HG03354 (cell line): ENCODE results near the gene MTFP1.
"Not testable (repeated sequence)": the region's sequence is repeated elsewhere in the genome, so short reads cannot be mapped to it uniquely, and the experiment has no call there.

ENCODE experiments used
- ATAC-seq: cut with Tn5 transposase; IDR thresholded peaks from one replicate; pipeline ENCODE4 v1.9.1; 2021; ENCODE audit warnings: mild to moderate bottlenecking; ENCODE audit not compliant: unreplicated experiment, poor library complexity, severe bottlenecking

Gene MTFP1

GRCh38 chr22:30451488-30451887 is 25.9 kb downstream of the MTFP1 start:
- ATAC-seq: not testable (repeated sequence)

- ATAC-seq: no peak
Measured at GRCh38 chr22:30452861-30453260, 27.3 kb downstream of the MTFP1 start.

- no peak for ATAC-seq
Measured at GRCh38 chr22:30453731-30454510, 28.4 kb downstream of the MTFP1 start.

- ATAC-seq: no peak
Measured at GRCh38 chr22:30455075-30455840, 29.7 kb downstream of the MTFP1 start.

GRCh38 chr22:30457981-30458380 is 32.4 kb downstream of the MTFP1 start:
- no peak for ATAC-seq

GRCh38 chr22:30459181-30460052 is 33.8 kb downstream of the MTFP1 start:
- ATAC-seq: no peak

- no peak for ATAC-seq
Measured at GRCh38 chr22:30460147-30460546, 34.6 kb downstream of the MTFP1 start.

GRCh38 chr22:30460555-30460954 is 35.0 kb downstream of the MTFP1 start:
- ATAC-seq: not testable (repeated sequence)

- no peak for ATAC-seq
Measured at GRCh38 chr22:30469165-30469564, 43.6 kb downstream of the MTFP1 start.

- ATAC-seq: no peak
Measured at GRCh38 chr22:30470655-30471054, 45.1 kb downstream of the MTFP1 start.

GRCh38 chr22:30471616-30472318 is 46.2 kb downstream of the MTFP1 start, which contains the start of gene SEC14L3:
TSS of gene SEC14L3 (minus strand) at chr22:30472017. CDS start at chr22:30471958, 59 bp downstream.
- ATAC-seq: no peak

- no peak for ATAC-seq
Measured at GRCh38 chr22:30472994-30473720, 47.6 kb downstream of the MTFP1 start.

GRCh38 chr22:30474121-30474520 is 48.6 kb downstream of the MTFP1 start:
- no peak for ATAC-seq

GRCh38 chr22:30474683-30475424 is 49.3 kb downstream of the MTFP1 start:
- no peak for ATAC-seq
